Measurements from ENCODE around the gene TBC1D17. TPM values are rescaled to one million over a fixed set of nuclear protein-coding genes. Genes with fewer than 3 reads are reported as not detected.
A peak's percentile ranks its signal among the peaks of the same experiment; 100 is the strongest.

Gene TBC1D17
- total and polyA plus RNA-seq, 2 of the 13 experiments (the other 11 are each of a cell fraction or from before 2014, with no cell fraction given): 9.7 to 16.9 TPM

GRCh38 chr19:49851456-49852259 is 25.8 kb upstream of the TBC1D17 start (continued):
- TF ChIP-seq SIX4 (CRISPR knock-in tag; IDR thresholded peaks at IDR 0.05) (no peak; the same call in 1 of the 2 replicates), HIVEP1 (CRISPR knock-in tag; IDR thresholded peaks at IDR 0.05) (0 out of 2 replicates have a peak, but pooled peaks have one; percentile 18), MAX (IDR thresholded peaks at IDR 0.05) (peak; percentile 40), GABPB1 (CRISPR knock-in tag; IDR thresholded peaks at IDR 0.05) (0 out of 2 replicates have a peak, but pooled peaks have one; percentile 11)

- Histone ChIP-seq H3K79me2 (ENCODE audit: insufficient read depth, low read length) (peaks cover 24% of the 10 kb centered on the region), H3K4me2 (ENCODE audit: low read depth, low read length) (peak overlapping the region; percentile 89), H3K36me3 (replicated peaks in 1 of 2; ENCODE audit: control insufficient read depth in 1 of 2, insufficient read depth in 2 of 2, low read length in 2 of 2) (peaks cover 25 to 36% of the 10 kb centered on the region in 2 experiments; a peak in 4 of 5 replicates), H3K9ac (ENCODE audit: insufficient read depth, low read depth, low read length) (peak overlapping the region; percentile 57), H3K9me3 (ENCODE audit: low read length) (no peaks in the 10 kb centered on the region), H3K27me3 (ENCODE audit: control insufficient read depth in 1 of 2, insufficient read depth in 2 of 2, low read length in 2 of 2) (no peaks in the 10 kb centered on the region; a peak in 1 of 5 replicates), H3K27ac (ENCODE audit: extremely low read length, insufficient read depth, low read length) (no peak overlapping the region), H2AFZ (ENCODE audit: low read length) (no peak overlapping the region), H4K20me1 (ENCODE audit: insufficient read depth, low read length) (peaks cover 23% of the 10 kb centered on the region), H3K4me1 (ENCODE audit: insufficient read depth, low read length) (peaks cover 30% of the 10 kb centered on the region), H3K4me3 (replicated peaks in 1 of 3; ENCODE audit: insufficient read depth in 1 of 3, low read depth in 2 of 3, low read length in 3 of 3) (peak overlapping the region; percentile 89 to 93 (median 90))
- BruUV-seq (replicated peaks): TSS peak; percentile 70
- POLR2A ChIA-PET: interaction anchor here (0.6 to 3.1 kb wide), 3 partner anchors 9 to 17 kb away, joined by 3 to 29 read pairs (median 24); no protein-coding TSS in a partner anchor
- intact Hi-C loops (cut with micrococcal nuclease; ENCODE audit: unreplicated experiment) (no loop called here), in situ Hi-C loops (cut with HindIII; ENCODE audit: extremely low pct_ligation_motif_present, low pct_unique_long_range_greater_than_20kb) (no loop called here)
- ATAC-seq (no peak), DNase-seq (ENCODE audit: low spot score) (no peak), FAIRE-seq (peak; percentile 4)
- 78% methylated on average over 14 of the region's 14 CpGs for WGBS (ENCODE audit: low lambda C conversion rate)
- CTCF ChIA-PET (ENCODE audit: low intra/inter-chr PET ratio, low total read pairs): no interaction called here
- TF ChIP-seq RFX5 (IDR thresholded peaks at IDR 0.05; ENCODE audit: low read depth, low read length) (no peak), CCAR2 (optimal IDR thresholded peaks at IDR 0.05; ENCODE audit: low read depth, low read length) (no peak), RNF2 (conservative IDR thresholded peaks at IDR 0.05; ENCODE audit: low read depth) (no peak), ETV6 (CRISPR knock-in tag; conservative IDR thresholded peaks at IDR 0.05) (no peak), SP140L (CRISPR knock-in tag; IDR thresholded peaks at IDR 0.05; ENCODE audit: borderline replicate concordance) (no peak), UBTF (CRISPR knock-in tag; IDR thresholded peaks at IDR 0.05) (no peak), NFKB2 (CRISPR knock-in tag; IDR thresholded peaks at IDR 0.05; ENCODE audit: borderline replicate concordance) (no peak), CBFB (CRISPR knock-in tag; IDR thresholded peaks at IDR 0.05) (no peak), ZNF160 (CRISPR knock-in tag; IDR thresholded peaks at IDR 0.05) (no peak), TFDP2 (CRISPR knock-in tag; IDR thresholded peaks at IDR 0.05) (no peak), AHR (CRISPR knock-in tag; IDR thresholded peaks at IDR 0.05) (no peak), FOXK2 (IDR thresholded peaks at IDR 0.05) (no peak), ZBTB39 (CRISPR knock-in tag; IDR thresholded peaks at IDR 0.05) (no peak)
These were observed 24.8 kb upstream of the TBC1D17 start for GRCh38 chr19:49852631-49853126.
